Prostate gland (tissue), 2 donors: ENCODE results near the gene LHPP.

Experiments used
- CTCF ChIP-seq, 4 experiments: fragments of 200-600 bp in 2 of 4; fragments of 450-650 bp in 2 of 4; sonication (generic) in 2 of 4; IDR thresholded peaks; 1 replicate in 3 of 4; 2 replicates in 1 of 4; pipeline ENCODE4 v1.5.1; 2016 to 2019; ENCODE audit warnings: antibody characterized with exemption in 4 of 4, mild to moderate bottlenecking in 2 of 4, moderate library complexity in 2 of 4
- POLR2AphosphoS5 ChIP-seq: sonication (generic); formaldehyde crosslinking; IDR thresholded peaks from one replicate; pipeline ENCODE4 v1.6.1; 2017; ENCODE audit warnings: antibody characterized with exemption

- TF ChIP-seq POLR2AphosphoS5 (no peak), CTCF (IDR thresholded peaks at IDR 0.05) (no peak)
These were observed 179.9 kb downstream of the LHPP start for GRCh38 chr10:124641282-124642087.
